Measurements from ENCODE around the gene RASL11B. TPM values are rescaled to one million over a fixed set of nuclear protein-coding genes. Genes with fewer than 3 reads are reported as not detected.
A peak's percentile ranks its signal among the peaks of the same experiment; 100 is the strongest.

Gene RASL11B
- total RNA-seq, 1 experiment from 2014 or later: 1.2 TPM

GRCh38 chr4:52874948-52875347 lies 12.8 kb downstream of the RASL11B start:
- DNase-seq (ENCODE audit: low read depth): no peak

- DNase-seq (ENCODE audit: low read depth): no peak
Measured at GRCh38 chr4:52876069-52876468, 14.0 kb downstream of the RASL11B start.

DNA sequence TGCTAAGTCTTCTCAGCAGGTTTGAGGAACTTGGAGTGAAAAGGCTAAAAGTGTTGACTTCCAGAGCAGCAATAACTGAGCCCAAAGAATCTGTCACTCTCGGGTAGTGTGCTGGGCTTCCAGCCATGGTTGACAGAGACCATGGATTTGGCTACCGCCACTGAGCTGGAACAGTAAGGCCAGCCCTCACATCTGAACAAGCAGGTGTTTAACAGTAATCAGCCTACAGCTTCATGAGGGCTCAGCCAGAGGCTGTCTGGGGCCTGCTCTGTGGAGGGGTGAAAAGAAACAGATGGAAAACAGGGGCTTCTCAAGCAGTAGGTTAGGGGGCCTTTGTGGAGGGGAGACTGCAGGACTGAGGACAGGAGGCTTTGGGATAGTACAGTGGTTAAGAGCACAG lies 14.9 kb downstream of the RASL11B start:
- no peak for DNase-seq (ENCODE audit: low read depth)

DNA sequence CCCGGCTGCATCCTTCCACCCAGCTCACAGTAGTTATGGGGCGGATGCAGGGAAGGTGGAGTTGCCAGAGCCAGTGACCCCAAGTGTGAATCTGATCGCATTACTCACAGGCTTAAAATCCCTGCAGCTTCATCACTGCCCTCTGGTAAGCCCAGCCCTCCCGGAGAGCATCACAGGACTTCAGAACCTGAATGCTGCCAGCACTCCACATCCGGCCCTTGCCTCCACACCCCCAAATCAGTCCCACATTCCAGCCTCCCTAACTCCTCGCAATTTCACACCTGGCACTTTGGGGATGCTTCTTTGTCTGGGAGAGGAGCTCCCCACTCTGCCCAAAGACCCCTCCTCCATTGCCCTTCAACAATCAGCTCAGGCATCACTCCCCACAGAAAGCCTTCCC lies 15.6 kb downstream of the RASL11B start:
- no peak for DNase-seq (ENCODE audit: low read depth)

- no peak for DNase-seq (ENCODE audit: low read depth)
Measured at GRCh38 chr4:52879471-52879870, 17.4 kb downstream of the RASL11B start.

- DNase-seq (ENCODE audit: low read depth): no peak
Measured at GRCh38 chr4:52880994-52881393, 18.9 kb downstream of the RASL11B start.

GRCh38 chr4:52883183-52883621 lies 21.1 kb downstream of the RASL11B start:
- DNase-seq (ENCODE audit: low read depth): no peak

GRCh38 chr4:52883707-52884669 lies 21.9 kb downstream of the RASL11B start:
- peak; percentile 27 for DNase-seq (ENCODE audit: low read depth)

- DNase-seq (ENCODE audit: low read depth): no peak
Measured at GRCh38 chr4:52884994-52885393, 22.9 kb downstream of the RASL11B start.

GRCh38 chr4:52889354-52889753 lies 27.2 kb downstream of the RASL11B start:
- DNase-seq (ENCODE audit: low read depth): no peak

DNA sequence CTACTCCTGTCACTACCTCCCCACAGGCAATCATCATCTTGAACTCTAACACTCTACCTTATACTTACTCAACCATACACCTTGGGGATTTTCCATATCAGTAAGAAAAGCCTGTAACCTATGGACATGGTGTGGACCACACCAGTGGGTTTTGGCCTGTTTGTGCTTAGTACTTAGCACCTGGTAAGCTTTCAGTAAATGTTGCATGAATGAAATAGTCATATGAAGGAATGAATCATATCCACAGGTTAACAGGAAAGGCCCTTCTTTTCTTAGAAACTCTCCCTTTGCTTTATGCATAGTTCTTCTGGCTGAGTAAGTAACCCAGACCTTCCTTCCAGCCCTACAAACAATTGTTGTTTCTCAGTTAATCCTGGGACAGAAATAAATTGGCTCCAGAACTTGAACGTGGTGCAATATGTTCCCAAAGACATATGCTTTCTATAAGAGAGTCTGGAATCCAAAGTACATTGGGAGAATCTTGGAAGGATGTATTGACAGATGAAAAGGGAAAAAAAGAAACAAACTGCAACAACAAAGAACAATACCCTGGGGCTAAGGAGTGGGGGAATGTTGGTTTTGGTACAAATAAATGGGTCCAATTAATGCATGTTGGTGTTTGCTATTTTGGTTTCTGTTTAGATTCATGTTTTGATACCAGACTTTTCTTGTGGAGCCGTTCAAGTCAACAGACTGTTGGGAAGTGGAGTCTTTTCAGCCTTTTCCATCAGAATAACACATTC lies 27.8 kb downstream of the RASL11B start:
- DNase-seq (ENCODE audit: low read depth): no peak

GRCh38 chr4:52890521-52890791 lies 28.3 kb downstream of the RASL11B start:
- no peak for DNase-seq (ENCODE audit: low read depth)

DNA sequence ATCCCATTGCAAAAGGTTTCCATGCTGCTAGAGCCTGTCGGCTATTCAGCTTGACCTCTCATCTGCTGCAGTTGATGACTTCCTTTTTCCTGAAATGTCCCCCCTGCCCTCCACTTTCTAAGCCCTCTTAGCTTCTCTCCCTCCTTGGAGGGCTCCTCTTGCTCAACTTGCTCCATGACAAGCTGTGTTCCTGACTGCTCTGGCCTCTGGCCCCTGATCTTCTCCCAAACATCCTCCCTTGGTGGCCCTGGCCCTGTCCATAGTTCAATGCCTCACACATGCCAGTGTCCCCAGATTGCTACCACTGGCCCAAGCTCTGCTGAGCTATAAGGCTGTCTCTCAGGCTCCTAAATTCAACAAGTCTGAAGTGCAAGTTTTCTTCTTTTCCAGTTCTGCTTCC lies 29.6 kb downstream of the RASL11B start:
- no peak for DNase-seq (ENCODE audit: low read depth)

GRCh38 chr4:52892880-52893279 lies 30.8 kb downstream of the RASL11B start:
- DNase-seq (ENCODE audit: low read depth): no peak

GRCh38 chr4:52894443-52894842 lies 32.3 kb downstream of the RASL11B start:
- DNase-seq (ENCODE audit: low read depth): no peak

- no peak for DNase-seq (ENCODE audit: low read depth)
Measured at GRCh38 chr4:52903273-52903672, 41.2 kb downstream of the RASL11B start.

DNA sequence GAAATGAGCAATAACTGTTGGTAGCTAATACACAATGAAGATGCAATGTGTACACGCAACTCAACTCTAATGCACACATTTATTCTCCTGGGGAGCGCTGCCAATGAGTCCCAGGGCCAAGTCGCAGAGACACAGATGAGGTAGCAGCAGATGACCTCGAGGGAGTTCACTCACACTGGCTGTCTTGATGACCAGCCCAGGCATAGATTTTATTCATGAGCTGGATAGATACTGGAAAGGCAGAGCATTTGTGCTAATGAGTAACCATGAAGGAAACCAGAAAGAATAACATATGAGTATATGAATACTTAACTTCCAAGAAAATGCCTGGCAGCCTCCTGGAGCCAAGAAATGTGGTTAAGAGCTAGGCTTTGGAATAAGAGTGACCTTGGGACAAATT lies 42.3 kb downstream of the RASL11B start:
- no peak for DNase-seq (ENCODE audit: low read depth)

DNA sequence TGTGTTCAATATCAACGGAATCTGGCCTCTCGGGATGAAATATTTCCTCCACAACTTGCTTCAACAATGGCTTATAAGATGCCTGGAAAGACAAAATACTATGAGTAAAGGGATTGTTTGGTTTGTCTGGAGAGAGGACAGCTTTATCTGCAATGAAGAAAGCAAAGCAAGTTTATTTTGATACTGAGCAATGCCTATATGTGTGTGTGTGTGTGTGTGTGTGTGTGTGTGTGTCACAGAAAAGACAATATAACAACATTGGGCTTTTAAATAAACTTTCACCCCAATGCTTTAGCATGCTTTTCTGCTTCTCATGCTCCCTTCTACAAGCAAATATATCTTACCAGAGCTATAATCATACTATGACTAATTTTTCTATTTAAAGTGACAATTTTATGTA lies 45.4 kb downstream of the RASL11B start:
- no peak for DNase-seq (ENCODE audit: low read depth)

DNA sequence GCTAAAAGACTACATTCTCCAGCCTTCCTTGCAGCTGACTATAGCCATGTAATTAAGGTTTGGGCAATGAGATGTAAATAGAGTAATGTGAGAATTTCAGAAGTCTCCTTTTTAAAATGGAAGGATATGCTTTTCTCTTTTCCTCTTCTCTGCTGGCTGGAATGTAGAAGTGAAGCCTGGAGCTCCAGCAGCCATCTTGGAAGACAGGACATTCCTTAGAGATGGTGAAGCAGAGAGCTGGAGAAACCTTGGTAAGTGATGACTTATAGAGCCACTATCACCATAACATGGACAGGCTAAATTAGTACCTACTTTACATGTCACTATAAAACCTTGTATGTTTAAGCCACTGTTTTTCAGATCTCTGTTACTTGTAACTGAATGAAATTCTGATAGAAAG lies 48.0 kb downstream of the RASL11B start:
- no peak for DNase-seq (ENCODE audit: low read depth)

GRCh38 chr4:52911684-52912294 lies 49.7 kb downstream of the RASL11B start:
- peak; percentile 62 for DNase-seq (ENCODE audit: low read depth)

GRCh38 chr4:52912608-52913007 lies 50.5 kb downstream of the RASL11B start:
- peak; percentile 39 for DNase-seq (ENCODE audit: low read depth)

DNA sequence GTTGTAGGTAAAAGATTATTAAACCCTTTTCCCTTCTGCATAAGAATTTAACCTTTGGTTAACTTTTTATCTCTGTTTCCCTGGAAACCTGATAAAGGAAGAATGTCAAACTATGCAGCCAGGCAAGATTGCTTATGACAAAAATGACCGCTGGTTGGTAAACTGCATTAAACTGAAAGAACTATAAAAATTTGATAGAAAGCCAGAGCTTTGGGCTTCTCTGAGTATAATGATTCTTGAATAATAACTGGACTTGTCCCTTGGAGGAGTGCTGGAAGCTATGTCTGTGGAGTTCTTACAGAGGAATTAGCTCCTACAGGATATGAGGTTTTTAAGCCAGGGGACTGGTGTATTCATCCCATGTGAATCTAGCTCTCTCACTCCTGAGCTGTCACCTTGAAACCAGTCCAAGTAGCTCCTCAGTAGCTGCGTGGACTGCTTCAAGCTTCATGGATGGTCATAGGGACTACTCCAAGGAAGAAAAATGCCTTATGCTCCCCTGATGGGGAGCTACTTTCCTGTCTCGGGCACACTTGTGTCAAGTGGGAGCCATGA lies 52.0 kb downstream of the RASL11B start:
- peak; percentile 35 for DNase-seq (ENCODE audit: low read depth)

All from RPMI7951 (cell line).